Prostate gland (tissue), 2 donors: ENCODE results near the gene C10orf90.

Experiments used
- CTCF ChIP-seq, 4 experiments: fragments of 200-600 bp in 2 of 4; fragments of 450-650 bp in 2 of 4; sonication (generic) in 2 of 4; IDR thresholded peaks; 1 replicate in 3 of 4; 2 replicates in 1 of 4; pipeline ENCODE4 v1.5.1; 2016 to 2019; ENCODE audit warnings: antibody characterized with exemption in 4 of 4, mild to moderate bottlenecking in 2 of 4, moderate library complexity in 2 of 4
- POLR2AphosphoS5 ChIP-seq: sonication (generic); formaldehyde crosslinking; IDR thresholded peaks from one replicate; pipeline ENCODE4 v1.6.1; 2017; ENCODE audit warnings: antibody characterized with exemption

GRCh38 chr10:126387931-126388911 is 282.3 kb downstream of the C10orf90 start, which contains the start of gene ADAM12:
- TF ChIP-seq CTCF (IDR thresholded peaks at IDR 0.05) = no peak
- TF ChIP-seq POLR2AphosphoS5 = no peak
